NCI-H1417 treated with DMSO at 0.1 percent for 48 hours (cell line): ENCODE measurements around the gene SIGLEC9.
"Not testable (repeated sequence)": the region's sequence is repeated elsewhere in the genome, so short reads cannot be mapped to it uniquely, and the experiment has no call there.

Experiments
- DNase-seq: peaks from one replicate; lab custom pipeline; 2025; lab: John Stamatoyannopoulos, UW

Gene SIGLEC9

DNA sequence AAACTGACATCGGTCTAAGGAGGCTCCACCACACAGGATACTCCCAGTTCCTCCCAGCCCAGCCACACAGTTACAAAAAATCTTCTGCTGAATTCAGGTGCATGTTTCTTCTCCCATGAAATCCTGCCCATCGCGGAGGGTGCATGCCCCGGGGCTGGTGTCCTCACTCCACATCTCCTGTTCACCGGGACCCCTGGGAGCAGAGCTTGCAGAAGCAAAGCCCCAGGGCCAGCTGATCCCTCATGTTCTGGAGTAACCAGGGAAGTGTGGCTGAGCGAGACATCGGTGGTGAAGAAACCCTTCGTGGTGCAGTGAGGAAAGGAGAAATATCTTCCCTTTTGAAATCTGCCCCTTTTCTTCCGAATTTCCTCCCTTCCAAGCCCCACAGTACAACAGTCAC lies 904 bp upstream of the SIGLEC9 start:
- DNase-seq: no peak

DNA sequence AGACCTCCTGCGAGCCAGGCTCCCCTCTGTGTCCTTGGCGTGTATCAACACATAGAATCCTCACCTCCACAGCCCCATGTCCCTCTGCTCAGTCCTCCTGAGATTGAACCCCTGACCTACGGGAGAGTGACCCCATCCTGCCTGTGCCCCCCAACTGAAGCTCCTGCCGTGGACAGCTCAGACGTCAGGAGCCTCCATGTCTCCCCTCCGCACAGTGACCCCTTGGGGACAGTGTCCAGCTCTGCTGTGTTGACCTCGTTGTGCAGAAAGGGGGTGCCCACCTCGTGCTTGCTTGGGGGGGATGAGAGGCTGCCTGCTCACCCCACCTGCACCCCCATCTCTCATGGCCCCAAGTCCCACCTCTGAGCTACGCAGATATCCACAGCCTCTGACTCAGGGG lies 490 bp upstream of the SIGLEC9 start:
- no peak for DNase-seq

- no peak for DNase-seq
Measured at GRCh38 chr19:51125421-51126075, 842 bp downstream of the SIGLEC9 start.

GRCh38 chr19:51127032-51127431 lies 2.3 kb downstream of the SIGLEC9 start:
- no peak for DNase-seq

DNA sequence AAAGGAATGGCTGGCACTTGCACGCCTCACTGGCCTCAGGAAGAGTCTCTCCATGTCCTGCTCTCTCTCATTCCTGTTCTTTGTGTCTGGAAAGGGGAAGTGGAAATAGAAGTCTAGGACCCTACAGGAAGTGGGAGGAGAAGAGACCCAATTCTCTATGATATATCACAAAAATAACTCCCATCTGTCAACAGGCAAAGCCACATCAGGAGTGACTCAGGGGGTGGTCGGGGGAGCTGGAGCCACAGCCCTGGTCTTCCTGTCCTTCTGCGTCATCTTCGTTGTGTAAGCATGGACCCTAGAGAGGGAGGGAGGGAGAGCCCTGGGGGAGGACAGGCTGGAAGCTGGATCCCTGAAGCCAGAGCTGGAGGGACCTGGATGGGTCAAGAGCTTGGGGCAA lies 3.0 kb downstream of the SIGLEC9 start:
- DNase-seq: no peak

- no peak for DNase-seq
Measured at GRCh38 chr19:51128227-51128626, 3.5 kb downstream of the SIGLEC9 start.

- no peak for DNase-seq
Measured at GRCh38 chr19:51129716-51130115, 5.0 kb downstream of the SIGLEC9 start.

DNA sequence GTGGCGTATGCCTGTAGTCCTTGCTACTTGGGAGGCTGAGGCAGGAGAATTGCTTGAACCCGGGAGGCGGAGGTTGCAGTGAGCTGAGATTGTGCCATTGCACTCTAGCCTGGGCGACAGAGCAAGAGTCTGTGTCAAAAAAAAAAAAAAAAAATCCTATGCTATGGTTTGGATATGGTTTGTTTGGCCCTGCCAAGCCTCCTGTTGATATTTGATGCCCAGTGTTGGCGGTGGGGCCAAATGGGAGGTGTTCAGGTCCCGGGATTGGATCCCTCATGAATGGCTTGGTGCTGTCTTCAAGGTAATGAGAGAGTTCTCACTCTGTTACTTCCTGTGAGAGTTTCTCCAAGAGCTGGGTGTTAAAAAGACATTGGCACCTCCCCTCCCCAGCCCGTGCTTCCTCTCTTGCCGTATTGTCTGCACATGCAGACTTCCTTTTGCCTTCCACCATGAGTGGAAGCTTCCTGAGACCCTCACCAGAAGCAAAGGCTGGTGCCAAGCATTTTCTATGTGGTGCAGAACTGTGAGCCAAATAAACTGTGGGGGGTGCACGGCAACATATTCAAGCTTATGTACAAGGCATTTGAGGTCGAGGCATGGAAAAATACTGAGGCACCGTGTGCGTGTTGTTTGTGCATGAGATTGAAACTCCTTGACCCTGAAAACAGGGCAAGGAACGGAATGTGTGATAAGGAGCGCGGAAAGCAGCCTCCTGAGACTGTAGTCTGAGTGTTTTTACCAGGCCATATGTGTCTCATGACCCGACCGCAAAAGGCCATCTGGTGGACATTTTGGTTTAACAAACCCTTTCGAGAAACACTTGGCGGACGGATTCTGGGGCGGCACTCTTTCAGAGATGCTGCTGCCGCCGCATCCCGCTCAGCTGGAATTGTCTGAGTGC lies 7.3 kb downstream of the SIGLEC9 start:
- no peak for DNase-seq

DNA sequence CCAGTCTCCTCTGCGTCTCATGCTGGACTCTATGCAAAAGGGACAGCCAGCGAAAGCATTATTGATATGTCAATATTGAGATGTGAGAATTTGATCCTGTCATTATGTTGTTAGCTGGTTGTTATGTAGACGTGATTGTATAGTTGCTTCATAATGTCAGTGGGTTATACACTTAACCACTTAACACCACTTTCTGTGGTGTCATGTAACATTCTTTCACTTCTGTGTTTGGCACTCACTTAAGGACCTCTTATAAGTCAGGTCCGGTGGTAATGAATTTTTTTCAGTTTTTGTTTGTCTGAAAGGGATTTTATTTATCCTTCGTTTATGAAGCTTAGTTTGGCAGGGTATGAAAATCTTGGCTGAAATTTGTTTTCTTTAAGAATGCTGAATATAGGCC lies 10.3 kb downstream of the SIGLEC9 start:
- no peak for DNase-seq

GRCh38 chr19:51135986-51136762 lies 11.5 kb downstream of the SIGLEC9 start:
- no peak for DNase-seq

DNA sequence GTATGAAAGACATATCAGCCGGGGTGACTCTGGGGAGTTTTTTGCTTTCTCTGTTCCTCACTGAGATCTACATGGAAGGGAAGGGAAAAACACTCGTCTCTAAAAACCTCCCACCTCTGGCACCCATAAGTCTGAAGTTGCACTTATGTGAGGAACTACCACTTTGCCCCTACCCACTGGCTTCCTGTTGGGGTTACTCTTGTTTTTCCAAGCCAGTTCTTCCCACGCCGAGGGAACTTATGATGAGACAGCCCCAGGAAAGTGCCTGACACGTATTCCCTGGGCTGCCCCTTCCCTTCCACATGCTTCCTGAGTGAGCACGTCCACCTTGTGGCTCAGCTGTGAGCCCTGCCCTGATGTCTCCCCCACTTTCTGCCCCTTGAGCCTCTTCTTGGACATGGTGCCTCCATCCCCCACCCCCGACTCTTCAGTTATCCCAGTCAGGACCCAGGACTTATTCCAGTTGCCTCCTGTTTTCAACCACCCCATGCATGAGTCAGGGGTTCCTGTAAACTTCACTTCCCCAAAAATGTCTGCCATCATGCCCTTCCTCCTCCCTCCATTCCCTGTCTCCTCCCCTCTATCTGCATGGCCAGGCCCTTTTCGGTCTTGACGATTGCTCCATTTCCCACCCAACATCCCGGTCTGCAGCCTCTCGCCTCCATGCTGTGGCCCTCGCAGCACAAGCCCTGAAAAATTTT lies 12.3 kb downstream of the SIGLEC9 start:
- no peak for DNase-seq

DNA sequence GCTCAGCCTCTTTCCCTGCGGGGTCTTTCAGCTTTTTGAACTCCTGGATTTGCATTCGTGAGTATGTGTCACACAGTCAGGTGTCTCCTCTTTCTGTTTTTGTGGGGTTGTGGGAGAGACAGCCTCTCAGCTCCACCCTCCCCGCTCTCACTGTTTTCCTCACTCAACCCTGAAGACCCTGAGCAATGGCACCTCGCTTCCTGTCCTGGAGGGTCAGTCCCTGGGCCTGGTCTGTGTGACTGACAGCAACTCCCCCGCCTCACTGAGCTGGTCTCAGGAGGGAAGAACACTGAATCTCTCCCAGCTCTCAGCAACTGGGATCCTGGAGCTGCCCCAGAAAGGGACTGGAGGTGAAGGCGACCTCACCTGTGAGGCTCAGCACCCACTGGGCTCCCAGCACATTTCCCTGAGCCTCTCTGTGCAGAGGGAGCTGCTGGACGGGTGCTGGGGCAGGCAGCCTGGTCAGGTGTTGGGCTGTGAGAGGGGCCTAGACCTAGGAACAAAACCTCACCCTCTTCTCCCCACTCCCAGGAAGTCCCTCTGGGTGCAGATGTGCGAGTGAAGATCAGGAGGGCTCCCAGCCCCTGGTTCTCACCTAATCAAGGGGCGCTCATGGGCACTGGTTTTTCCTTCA lies 13.2 kb downstream of the SIGLEC9 start:
- no peak for DNase-seq

GRCh38 chr19:51138549-51138979 lies 13.9 kb downstream of the SIGLEC9 start:
- DNase-seq: no peak

GRCh38 chr19:51139299-51140014 lies 14.8 kb downstream of the SIGLEC9 start:
- DNase-seq: no peak

GRCh38 chr19:51140441-51140840 lies 15.7 kb downstream of the SIGLEC9 start:
- no peak for DNase-seq

DNA sequence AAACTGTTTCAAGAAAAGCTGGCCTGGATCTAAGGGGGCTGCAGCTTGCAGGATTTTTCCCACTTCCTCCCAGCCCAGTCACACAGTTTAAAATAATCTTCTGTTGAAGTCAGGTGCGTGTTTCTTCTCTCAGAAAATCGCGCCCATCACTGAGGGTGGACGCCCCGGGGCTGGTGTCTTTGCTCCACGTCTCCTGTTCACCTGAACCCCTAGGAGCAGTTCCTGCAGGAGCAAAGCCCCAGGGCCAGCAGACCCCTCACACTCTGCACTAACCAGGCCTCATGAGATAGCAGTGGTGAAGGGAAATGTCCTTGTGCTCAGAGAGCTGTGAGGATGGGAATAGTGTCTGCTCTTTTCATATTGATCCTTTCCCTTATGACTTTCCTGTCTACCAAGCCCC lies 16.5 kb downstream of the SIGLEC9 start:
- no peak for DNase-seq

DNA sequence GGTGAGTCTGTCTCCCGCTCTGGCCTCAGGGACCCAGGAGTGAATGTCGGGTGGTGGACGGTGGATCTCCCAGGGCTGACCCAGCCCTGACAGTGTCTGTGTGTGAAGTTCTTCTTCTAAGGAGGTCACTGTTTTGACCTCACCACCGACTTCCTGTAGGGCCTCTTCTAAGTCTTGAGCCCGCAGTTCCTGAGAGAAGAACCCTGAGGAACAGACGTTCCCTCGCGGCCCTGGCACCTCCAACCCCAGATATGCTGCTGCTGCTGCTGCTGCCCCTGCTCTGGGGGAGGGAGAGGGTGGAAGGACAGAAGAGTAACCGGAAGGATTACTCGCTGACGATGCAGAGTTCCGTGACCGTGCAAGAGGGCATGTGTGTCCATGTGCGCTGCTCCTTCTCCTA lies 17.4 kb downstream of the SIGLEC9 start, which contains the start of gene SIGLEC7:
Gene SIGLEC7 (plus strand): TSS at position 183 of the 400 bp plus-strand sequence. CDS start 69 bp downstream, at position 252.
- no peak for DNase-seq

DNA sequence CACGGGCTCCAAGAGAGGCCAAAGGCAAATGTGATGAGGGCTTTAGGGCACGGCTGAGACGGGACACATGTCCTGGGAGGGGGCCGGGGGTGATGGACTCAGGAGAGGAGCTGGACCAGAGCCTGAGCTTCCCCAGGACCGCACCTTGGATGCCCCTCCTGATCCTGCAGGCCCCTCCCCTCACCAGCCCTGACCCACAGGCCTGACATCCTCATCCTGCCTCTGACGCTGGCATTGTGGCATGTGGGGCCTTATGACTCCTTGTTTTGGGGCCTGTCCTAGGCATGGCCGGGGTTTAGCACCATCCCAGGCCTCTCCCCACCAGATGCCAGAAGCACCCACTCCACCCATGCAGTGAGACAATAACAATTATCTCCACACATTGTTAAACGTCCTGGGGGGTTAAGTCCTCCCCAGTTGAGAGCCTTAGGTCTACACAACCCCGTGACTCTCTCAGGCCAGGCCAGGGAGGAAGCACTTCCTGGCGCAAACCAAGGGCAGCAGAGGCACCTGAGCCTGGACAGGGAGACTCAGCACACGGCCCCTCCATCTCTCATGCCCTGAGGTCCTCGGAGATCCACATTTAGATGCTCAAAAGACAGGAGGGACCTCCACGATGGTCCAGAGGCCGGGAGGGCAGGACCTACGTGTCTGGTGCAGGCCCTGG lies 18.2 kb downstream of the SIGLEC9 start:
- DNase-seq: not testable (repeated sequence)

- no peak for DNase-seq
Measured at GRCh38 chr19:51143486-51143885, 18.8 kb downstream of the SIGLEC9 start.

- DNase-seq: no peak
Measured at GRCh38 chr19:51144482-51145045, 19.9 kb downstream of the SIGLEC9 start.
